Esophagus muscularis mucosa (tissue), 4 donors: ENCODE measurements around the gene HSBP1L1. TPM values are rescaled to one million over a fixed set of nuclear protein-coding genes. Genes with fewer than 3 reads are reported as not detected.

Experiments
- DNase-seq: peaks from one replicate; pipeline ENCODE4 v3.0.0-alpha.2; 2017; ENCODE audit errors: extremely low spot score
- H3K27ac ChIP-seq, 4 donors: fragments of 200-600 bp; sonication (generic); replicated peaks in 1 of 4; 1 replicate in 3 of 4; 2 replicates in 1 of 4; pipeline ENCODE4 v1.5.1; 2016 to 2019; ENCODE audit warnings: mild to moderate bottlenecking in 1 of 4
- H3K27me3 ChIP-seq, 4 donors: fragments of 200-600 bp; sonication (generic); one replicate each; pipeline versions ENCODE4 v1.5.1 to v1.6.0; 2016 to 2019
- H3K36me3 ChIP-seq, 4 donors: fragments of 200-600 bp; sonication (generic); one replicate each; pipeline ENCODE4 v1.5.1; 2016 to 2019
- H3K4me1 ChIP-seq, 4 donors: fragments of 200-600 bp; sonication (generic); one replicate each; pipeline ENCODE4 v1.5.1; 2016 to 2019
- H3K4me3 ChIP-seq, 4 donors: fragments of 200-600 bp; sonication (generic); 1 replicate in 2 of 4; 2 replicates in 2 of 4; pipeline ENCODE4 v1.5.1; 2016 to 2019; ENCODE audit warnings: mild to moderate bottlenecking in 4 of 4, moderate library complexity in 1 of 4
- H3K9me3 ChIP-seq, 4 donors: fragments of 200-600 bp; sonication (generic); 1 replicate in 3 of 4; 2 replicates in 1 of 4; pipeline ENCODE4 v1.5.1; 2016 to 2019
- CTCF ChIP-seq, 3 experiments: fragments of 200-600 bp in 2 of 3; fragments of 450-650 bp in 1 of 3; sonication (generic) in 2 of 3; IDR thresholded peaks; one replicate each; pipeline ENCODE4 v1.5.1; 2017 to 2019; ENCODE audit warnings: antibody characterized with exemption in 3 of 3, mild to moderate bottlenecking in 2 of 3, moderate library complexity in 1 of 3
- EP300 ChIP-seq: sonication (generic); formaldehyde crosslinking; IDR thresholded peaks from one replicate; pipeline ENCODE4 v1.6.1; 2017; ENCODE audit warnings: antibody characterized with exemption
- POLR2A ChIP-seq: fragments of 450-650 bp; IDR thresholded peaks from one replicate; pipeline ENCODE4 v1.6.1; 2017; ENCODE audit warnings: antibody characterized with exemption, moderate library complexity, mild to moderate bottlenecking, low read depth
- POLR2AphosphoS5 ChIP-seq, 2 donors: sonication (generic); formaldehyde crosslinking; IDR thresholded peaks; one replicate each; pipeline ENCODE4 v1.6.1; 2017; ENCODE audit warnings: antibody characterized with exemption in 2 of 2
- WGBS: methylation state at CpG from one replicate; pipeline ENCODE4 v1.1.5; 2018; 5-methylcytosine and 5-hydroxymethylcytosine counted together
- intact Hi-C: fragments of 100-400 bp; cut with DNase I; formaldehyde crosslinking; loops from one replicate; pipeline ENCODE4 v1.15.1; 2023
- total RNA-seq, 4 donors: library from RNA; depleted of rRNA; stranded (reverse); fragments of >200 nt; gene quantifications; one replicate each; pipeline versions ENCODE4 v1.1.0 to v1.2.1, GENCODE V29; 2016

The HSBP1L1 gene
- total RNA-seq, 4 donors from 2014 or later = 4.6 to 7.2 (median 6.6) TPM

- no peak overlapping the region for H3K4me3 ChIP-seq
- H3K4me1 ChIP-seq = no peaks in the 10 kb centered on the region
Observed at GRCh38 chr18:80000877-80001276, 36.4 kb downstream of the HSBP1L1 start.

GRCh38 chr18:80002468-80002867, 38.0 kb downstream of the HSBP1L1 start:
- no peak for DNase-seq
- Histone ChIP-seq H3K9me3 (peaks cover 0 to 6% (median 0%) of the 10 kb centered on the region in 4 donors), H3K4me3 (no peak overlapping the region), H3K36me3 (no peaks in the 10 kb centered on the region), H3K4me1 (no peaks in the 10 kb centered on the region), H3K27ac (no peak overlapping the region), H3K27me3 (no peaks in the 10 kb centered on the region)
- intact Hi-C loops = no loop called here
- TF ChIP-seq POLR2AphosphoS5 (IDR thresholded peaks at IDR 0.05) = no peak
- no peak for TF ChIP-seq POLR2A
- TF ChIP-seq CTCF (IDR thresholded peaks at IDR 0.05) = no peak
- no peak for TF ChIP-seq EP300
- 92% methylated on average over 5 of the region's 5 CpGs for WGBS

More at GRCh38 chr18:80000877-80001276, 36.4 kb downstream of the HSBP1L1 start:
- Histone ChIP-seq H3K27ac (no peak overlapping the region), H3K27me3 (no peaks in the 10 kb centered on the region), H3K36me3 (no peaks in the 10 kb centered on the region), H3K9me3 (peaks cover 0 to 6% (median 0%) of the 10 kb centered on the region in 4 donors)
- 82% methylated on average over 3 of the region's 3 CpGs for WGBS
- DNase-seq = no peak
- TF ChIP-seq POLR2AphosphoS5 (IDR thresholded peaks at IDR 0.05) (no peak), CTCF (IDR thresholded peaks at IDR 0.05) (no peak), POLR2A (no peak), EP300 (no peak)
- intact Hi-C loops = no loop called here

GRCh38 chr18:80004600-80005342, 40.3 kb downstream of the HSBP1L1 start:
- intact Hi-C loops = no loop called here
- TF ChIP-seq POLR2A (no peak), EP300 (no peak), CTCF (IDR thresholded peaks at IDR 0.05) (no peak), POLR2AphosphoS5 (IDR thresholded peaks at IDR 0.05) (no peak)
- DNase-seq = no peak
- 89% methylated on average over 12 of the region's 12 CpGs for WGBS
- Histone ChIP-seq H3K9me3 (peaks cover 0 to 6% (median 0%) of the 10 kb centered on the region in 4 donors), H3K27me3 (no peaks in the 10 kb centered on the region), H3K4me1 (peaks cover 2 to 6% (median 3%) of the 10 kb centered on the region in 4 donors), H3K4me3 (no peak overlapping the region), H3K36me3 (no peaks in the 10 kb centered on the region), H3K27ac (no peak overlapping the region)

- intact Hi-C loops = no loop called here
- no peak overlapping the region for H3K27ac ChIP-seq
- H3K9me3 ChIP-seq = peaks cover 0 to 11% (median 0%) of the 10 kb centered on the region in 4 donors
- DNase-seq = no peak
- WGBS = 80% methylated on average over 7 of the region's 7 CpGs
- TF ChIP-seq POLR2A (no peak), POLR2AphosphoS5 (IDR thresholded peaks at IDR 0.05) (no peak), CTCF (IDR thresholded peaks at IDR 0.05) (no peak), EP300 (no peak)
- no peaks in the 10 kb centered on the region for H3K36me3 ChIP-seq
- H3K27me3 ChIP-seq = no peaks in the 10 kb centered on the region
- peaks cover 11 to 17% (median 14%) of the 10 kb centered on the region in 4 donors for H3K4me1 ChIP-seq
- H3K4me3 ChIP-seq = no peak overlapping the region
Observed at GRCh38 chr18:80006724-80007123, 42.3 kb downstream of the HSBP1L1 start.
